C1 segment of cervical spinal cord (tissue), 14 donors: ENCODE measurements around the gene NACC2.
A peak's percentile ranks its signal among the peaks of the same experiment; 100 is the strongest.

Experiments used
- DNase-seq, 14 donors: peaks; one replicate each; lab custom pipeline; 2025; lab: John Stamatoyannopoulos, UW

Gene NACC2

GRCh38 chr9:136058801-136059302 lies 36.2 kb downstream of the NACC2 start:
- DNase-seq = no peak

- DNase-seq = no peak
These were observed 37.0 kb downstream of the NACC2 start for GRCh38 chr9:136058084-136058483.

GRCh38 chr9:136057236-136058081 lies 37.6 kb downstream of the NACC2 start:
- no peak for DNase-seq

- no peak for DNase-seq
These were observed 38.4 kb downstream of the NACC2 start for GRCh38 chr9:136056546-136057235.

- DNase-seq = no peak
These were observed 39.2 kb downstream of the NACC2 start for GRCh38 chr9:136055715-136056545.

GRCh38 chr9:136054798-136055714 lies 40.0 kb downstream of the NACC2 start:
- no peak for DNase-seq

GRCh38 chr9:136054146-136054545 lies 40.9 kb downstream of the NACC2 start:
- DNase-seq = no peak

- DNase-seq = no peak
These were observed 41.3 kb downstream of the NACC2 start for GRCh38 chr9:136053757-136054142.

GRCh38 chr9:136052991-136053756 lies 41.9 kb downstream of the NACC2 start:
- DNase-seq = peak in 7 of 14 donors; percentile 32 to 75 (median 65)

GRCh38 chr9:136052472-136052880 lies 42.6 kb downstream of the NACC2 start:
- DNase-seq = peak in 12 of 14 donors; percentile 26 to 90 (median 78)

GRCh38 chr9:136051837-136052471 lies 43.1 kb downstream of the NACC2 start:
- peak in 13 of 14 donors; percentile 64 to 91 (median 82) for DNase-seq

- DNase-seq = peak in 10 of 14 donors; percentile 44 to 91 (median 68)
These were observed 43.6 kb downstream of the NACC2 start for GRCh38 chr9:136051453-136051836.

- peak in 4 of 14 donors; percentile 41 to 69 (median 65) for DNase-seq
These were observed 44.2 kb downstream of the NACC2 start for GRCh38 chr9:136050701-136051452.

GRCh38 chr9:136050266-136050700 lies 44.8 kb downstream of the NACC2 start:
- peak in 4 of 14 donors; percentile 41 to 58 (median 52) for DNase-seq

- no peak for DNase-seq
These were observed 45.4 kb downstream of the NACC2 start for GRCh38 chr9:136049491-136050265.

GRCh38 chr9:136048560-136049411 lies 46.3 kb downstream of the NACC2 start:
- DNase-seq = peak in 1 of 14 donors; percentile 28
